Measurements from ENCODE around the gene PLEKHM3.

Gene PLEKHM3

DNA sequence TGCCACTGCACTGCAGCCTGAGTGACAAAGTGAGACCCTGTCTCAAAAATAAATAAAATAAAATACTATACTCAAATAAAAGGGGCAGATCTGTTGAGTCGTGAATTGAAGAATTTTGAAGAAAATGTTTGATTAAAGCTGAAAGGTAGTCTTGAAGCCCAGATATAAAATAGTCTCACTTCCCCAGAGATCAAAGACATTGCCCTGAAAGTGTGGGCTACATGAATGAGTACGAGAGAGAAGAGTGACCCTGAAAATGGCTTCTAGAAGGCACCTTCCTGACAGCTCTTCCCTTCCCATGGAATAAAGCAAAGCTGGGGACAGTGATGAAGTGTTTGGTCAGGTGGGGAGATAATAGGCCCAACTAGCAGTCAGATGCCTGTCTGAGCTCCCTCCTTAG lies 241.8 kb downstream of the PLEKHM3 start:
- FAIRE-seq, result no peak

DNA sequence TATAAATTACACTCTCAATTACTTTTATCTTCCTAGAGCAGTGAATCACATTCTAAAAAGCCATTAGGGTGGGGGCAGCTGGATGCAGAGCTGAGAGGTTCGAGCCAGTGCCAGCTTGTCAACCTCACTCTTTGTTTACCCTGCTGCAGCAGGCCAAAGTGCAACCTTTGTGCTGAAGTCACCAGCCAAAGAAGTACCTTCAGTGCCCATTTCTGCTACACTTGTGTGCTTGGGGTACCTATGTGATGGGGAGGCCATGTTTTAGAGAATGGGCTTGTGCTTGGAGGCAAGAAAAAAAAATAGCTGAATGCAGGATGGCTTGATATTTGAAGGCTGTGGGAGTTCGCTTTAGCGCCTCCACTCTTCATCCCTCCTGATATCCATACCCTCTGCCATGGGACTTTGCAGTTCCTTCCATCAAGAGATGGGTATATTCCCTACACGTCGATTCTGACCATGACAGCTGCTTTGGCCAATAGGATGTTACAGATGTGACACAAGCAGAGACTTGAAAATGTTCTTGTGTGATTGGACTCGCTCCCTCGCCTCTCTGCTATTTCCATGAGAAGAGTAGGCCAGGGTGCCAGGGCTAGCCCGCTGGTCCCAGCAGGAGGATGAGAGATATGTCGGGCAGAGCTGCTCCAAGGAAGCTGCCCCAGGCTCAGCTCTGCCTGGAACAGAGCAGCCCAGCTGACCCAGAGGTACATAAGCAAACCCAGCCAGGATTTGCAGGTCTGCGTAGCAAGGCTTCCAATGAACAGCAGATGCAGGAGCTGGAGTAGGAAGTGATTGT lies 242.9 kb downstream of the PLEKHM3 start:
- FAIRE-seq, result no peak

DNA sequence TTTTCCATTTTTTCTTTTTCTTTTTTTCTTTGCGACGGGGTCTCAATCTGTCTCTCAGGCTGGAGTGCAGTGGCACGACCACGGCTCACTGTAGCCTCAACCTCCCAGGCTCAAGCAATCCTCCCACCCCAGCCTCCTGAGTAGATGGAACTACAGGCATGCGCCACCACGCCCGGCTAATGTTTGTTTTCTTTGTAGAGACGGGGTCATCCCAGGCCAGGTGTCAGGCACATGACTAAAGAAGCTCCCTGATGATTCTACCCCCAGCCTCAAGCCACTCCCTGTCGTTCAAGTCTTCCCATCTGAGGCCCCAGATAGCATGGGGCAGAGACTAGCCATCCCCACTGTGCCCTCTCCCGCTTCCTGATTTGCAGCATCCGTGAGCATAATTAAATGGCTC lies 245.8 kb downstream of the PLEKHM3 start:
- FAIRE-seq, result no peak

DNA sequence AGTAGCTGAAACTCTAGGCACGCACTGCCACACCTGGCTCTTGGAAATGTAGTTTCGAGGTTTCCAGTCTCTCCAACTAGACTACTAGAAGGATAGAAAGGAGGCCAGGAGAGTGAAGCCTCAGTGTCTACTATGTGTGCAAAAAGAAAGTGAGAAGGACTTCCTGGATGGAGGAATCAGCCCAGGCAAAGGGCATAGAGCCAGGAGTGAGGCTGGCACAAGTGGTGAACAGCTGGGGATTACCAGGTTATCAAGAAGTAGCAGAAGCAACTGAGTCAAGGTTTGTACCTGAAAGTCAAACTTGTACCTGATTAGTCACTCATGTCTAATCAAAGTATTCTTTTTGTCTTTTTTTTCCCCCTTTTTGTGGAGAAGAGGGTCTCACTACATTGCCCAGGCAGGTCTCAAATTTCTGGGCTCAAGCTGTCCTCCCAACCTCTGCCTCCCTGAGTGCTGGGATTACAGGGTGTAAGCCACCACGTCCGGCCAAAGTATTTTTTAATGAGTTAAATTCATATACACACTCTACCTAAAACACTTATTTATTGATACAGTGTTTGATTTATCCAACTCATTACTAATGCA lies 246.9 kb downstream of the PLEKHM3 start:
- no peak for FAIRE-seq

DNA sequence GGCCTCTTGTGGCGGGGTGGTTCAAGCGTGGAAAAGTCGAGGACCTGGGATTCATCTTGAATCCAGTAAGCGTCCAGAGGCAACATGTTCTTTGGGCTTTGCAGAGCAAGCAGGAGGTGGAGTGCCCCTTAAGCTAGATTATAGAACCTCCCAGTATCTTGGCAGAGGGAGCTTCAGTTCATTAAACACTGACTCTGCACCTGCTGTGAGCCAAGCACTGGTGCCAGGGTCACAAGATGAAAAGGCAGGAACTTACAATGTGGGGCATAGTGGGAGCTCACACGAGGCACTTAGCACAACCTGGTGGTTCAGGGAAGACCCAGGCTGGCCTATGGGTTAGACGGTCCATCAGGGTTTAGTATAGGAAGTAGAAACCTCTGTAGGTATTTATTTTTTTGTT lies 248.2 kb downstream of the PLEKHM3 start:
- FAIRE-seq, result no peak

- FAIRE-seq, result no peak
Observed at GRCh38 chr2:207775473-207775872, 249.9 kb downstream of the PLEKHM3 start.

DNA sequence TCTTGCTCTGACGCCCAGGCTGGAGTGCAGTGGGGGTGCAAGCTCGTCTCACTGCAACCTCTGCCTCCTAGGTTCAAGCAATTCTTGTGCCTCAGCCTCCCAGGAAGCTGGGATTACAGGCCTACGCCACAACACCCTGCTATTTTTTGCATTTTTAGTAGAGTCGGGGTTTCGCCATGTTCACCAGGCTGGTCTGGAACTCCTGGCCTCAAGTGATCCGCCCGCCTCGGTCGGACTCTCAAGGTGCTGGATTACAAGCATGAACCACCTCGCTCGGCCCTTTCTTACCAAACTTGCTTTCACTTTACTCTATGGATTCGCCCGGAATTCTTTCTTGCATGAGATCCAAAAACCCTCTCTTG lies 252.5 kb downstream of the PLEKHM3 start:
- no peak for FAIRE-seq

DNA sequence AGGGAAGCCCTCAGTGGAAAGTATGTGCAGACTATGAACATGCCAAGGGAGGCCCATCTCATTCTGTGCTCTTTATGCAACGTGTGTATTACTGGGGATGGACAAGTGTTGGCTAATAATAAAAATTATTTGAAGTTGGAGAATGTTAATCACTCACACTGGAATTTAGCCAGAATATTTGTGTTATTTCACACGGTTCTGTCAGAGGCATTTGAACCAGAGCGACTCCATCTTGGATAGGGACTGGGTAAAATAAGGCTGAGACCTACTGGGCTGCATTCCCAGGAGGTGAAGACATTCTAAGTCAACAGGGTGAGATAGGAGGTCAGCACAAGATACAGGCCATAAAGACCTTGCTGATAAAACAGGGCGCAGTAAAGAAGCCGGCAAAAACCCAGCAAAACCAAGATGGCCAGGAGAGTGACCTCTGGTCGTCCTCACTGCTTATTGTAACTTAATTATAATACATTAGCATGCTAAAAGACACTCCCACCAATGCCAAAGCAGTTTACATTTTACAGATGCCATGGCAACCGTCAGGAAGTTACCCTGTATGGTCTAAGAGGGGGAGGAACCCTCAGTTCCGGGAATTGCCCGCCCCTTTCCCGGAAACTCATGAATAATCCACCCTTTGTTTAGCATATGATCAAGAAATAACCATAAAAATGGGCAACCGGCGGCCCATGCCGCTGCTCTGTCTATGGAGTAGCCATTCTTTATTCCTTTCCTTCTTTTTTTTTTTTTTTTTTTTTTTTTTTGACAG lies 253.1 kb downstream of the PLEKHM3 start:
- no peak for FAIRE-seq

GRCh38 chr2:207771421-207771820 lies 253.9 kb downstream of the PLEKHM3 start:
- FAIRE-seq, result no peak
